Hepatic stellate cell (primary cell): ENCODE data around the gene MKKS.
"Not testable (repeated sequence)": the region's sequence is repeated elsewhere in the genome, so short reads cannot be mapped to it uniquely, and the experiment has no call there.

Experiments used
- DNase-seq: peaks from one replicate; pipeline ENCODE4 v3.0.0; 2011; ENCODE audit warnings: low spot score

MKKS gene

DNA sequence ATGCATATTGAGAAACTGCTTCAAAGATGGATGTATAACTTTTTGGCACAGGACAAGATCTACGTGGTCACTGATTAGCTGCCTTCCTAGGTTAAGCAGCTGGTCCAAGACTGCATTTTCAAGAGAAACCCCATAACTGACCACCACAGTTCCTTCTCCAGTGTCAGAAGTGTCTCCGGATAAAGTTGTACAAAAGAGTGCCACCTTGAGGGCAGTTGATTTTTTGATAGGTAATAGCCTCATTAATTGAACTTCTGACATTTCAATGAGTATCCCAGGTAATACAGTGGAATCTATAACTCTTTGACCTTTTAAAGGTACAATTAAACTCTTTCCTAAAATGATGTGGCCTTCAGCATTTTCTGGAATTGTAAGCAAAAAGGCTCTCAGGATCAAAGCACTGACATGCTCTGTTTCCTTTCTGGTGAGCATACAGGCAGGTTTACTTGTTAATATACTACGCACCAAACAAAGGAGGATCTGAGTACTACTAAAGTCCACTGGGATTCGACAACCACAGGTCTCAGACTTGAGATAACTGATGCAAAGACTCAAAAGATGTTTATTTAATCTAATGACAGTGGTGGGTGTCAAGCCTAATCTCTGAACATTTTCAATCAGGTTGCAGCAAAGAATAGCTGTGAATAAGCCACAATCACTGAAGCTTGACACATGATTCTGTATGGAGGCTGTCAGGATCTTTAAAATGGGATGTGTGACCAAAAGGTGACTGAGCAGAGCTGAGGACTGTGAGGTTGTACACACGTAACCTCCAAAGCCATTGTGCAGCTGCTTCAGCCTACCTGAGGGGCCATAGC, 21.2 kb downstream of the MKKS start:
- no peak for DNase-seq

DNA sequence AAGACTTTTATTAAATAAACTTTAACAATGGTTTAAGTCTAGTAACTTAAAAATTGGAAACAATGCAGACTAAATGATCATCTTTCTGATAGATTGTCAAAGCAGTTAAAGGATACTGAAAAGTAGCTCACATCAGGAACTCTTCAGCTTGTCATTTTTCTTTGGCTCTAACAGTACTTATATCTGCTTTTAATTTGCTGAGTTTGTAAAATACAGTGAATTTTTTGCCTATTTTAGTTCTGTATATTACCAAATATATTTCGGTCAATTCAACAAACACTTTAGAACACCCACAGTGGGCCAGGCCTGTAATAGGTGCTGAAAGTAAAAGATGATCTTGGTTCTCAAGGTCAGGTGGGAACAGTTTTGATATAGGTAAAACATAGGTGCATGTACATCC, 22.3 kb downstream of the MKKS start:
- DNase-seq, result no peak

- DNase-seq, result no peak
Observed at GRCh38 chr20:10408108-10408813, 25.8 kb downstream of the MKKS start.

GRCh38 chr20:10404959-10405530, 29.0 kb downstream of the MKKS start:
- DNase-seq, result no peak

DNA sequence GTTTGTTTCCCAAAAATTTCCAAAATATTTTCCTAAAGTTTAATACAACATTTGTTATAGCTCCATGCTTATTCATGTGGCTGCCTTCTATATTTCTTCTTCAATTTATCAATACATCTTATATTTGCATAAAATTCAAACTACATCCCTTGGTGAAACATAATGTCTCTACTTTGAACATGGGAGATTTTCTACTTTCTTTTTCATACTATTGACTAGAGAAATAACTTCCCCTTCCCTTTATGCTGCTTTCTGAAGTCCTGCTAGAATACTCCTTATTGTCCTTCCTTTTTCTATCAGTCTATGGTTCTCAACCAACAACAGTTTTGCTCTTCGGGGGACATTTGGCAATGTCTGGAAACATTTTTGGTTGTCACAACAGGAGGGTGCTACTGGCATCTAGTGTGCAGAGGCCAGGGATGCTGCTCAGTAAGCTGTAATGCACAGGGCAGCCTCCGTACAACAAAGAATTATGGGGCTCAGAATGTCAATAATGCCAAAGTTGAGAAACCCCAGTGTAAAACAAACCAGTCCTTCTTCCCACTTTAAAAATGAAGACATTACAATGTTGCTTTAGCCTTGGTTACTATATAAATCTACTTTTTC, 29.9 kb downstream of the MKKS start:
- no peak for DNase-seq

- DNase-seq, result no peak
Observed at GRCh38 chr20:10402938-10403608, 30.9 kb downstream of the MKKS start.

- no peak for DNase-seq
Observed at GRCh38 chr20:10398834-10399369, 35.1 kb downstream of the MKKS start.

DNA sequence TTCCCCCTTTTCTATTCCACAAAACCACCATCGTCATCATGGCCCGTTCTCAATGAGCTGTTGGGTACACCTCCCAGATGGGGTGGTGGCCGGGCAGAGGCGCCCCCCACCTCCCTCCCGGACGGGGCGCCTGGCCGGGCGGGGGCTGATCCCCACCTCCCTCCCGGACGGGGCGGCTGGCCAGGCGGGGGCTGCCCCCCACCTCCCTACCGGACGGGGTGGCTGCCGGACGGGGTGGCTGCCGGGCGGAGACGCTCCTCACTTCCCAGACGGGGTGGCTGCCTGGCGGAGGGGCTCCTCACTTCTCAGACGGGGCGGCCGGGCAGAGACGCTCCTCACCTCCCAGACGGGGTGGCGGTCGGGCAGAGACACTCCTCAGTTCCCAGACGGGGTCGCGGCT, 39.3 kb downstream of the MKKS start:
- not testable (repeated sequence) for DNase-seq

DNA sequence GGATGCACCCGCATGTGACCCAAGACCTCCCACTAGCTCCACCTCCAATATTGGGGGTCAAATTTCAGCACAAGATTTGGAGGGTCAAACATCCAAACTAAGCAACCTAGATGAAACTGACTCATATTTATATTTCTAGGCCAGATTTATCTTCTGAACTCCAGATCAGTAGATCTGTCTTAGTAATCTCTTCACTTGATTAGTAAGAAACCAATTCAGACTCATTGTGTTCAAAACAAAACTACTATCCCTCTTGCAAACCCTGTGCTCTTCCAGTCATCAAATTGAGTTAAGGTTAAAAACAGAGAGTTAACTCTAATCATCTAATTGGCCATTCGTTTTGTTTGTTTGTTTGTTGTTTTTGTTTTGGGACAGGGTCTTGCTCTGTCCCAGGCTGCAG, 43.3 kb downstream of the MKKS start:
- no peak for DNase-seq

- DNase-seq, result no peak
Observed at GRCh38 chr20:10388597-10388996, 45.4 kb downstream of the MKKS start.

- no peak for DNase-seq
Observed at GRCh38 chr20:10387686-10388085, 46.3 kb downstream of the MKKS start.

DNA sequence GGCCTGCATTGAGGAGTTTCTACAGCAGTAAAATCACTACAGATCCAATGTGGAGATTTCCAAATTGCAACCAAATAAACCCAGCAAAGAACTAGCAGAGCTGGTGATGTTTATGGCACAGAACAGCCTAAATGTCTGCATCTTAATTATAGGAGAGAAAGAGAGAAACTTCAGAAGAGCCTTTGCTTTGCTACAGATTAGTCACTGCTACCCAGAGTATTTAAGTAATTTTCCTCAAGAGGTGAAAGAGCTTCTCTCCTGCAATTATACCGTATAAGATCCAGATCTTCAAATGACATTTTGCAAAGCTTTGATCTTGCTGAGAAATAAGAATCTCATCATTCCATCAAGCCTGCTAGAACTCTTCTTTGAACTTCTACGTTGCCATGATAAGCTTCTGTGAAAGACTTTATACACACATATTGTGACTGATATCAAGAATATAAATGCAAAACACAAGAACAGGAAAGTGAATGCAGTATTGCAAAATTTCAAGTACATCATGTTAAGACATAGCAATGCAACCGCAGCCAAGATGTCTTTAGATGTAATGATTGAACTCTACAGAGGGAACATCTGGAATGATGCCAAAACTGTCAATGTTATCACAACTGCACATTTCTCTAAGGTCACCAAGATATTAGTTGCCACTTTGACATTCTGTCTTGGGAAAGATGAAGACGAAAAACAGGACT, 48.0 kb downstream of the MKKS start:
- no peak for DNase-seq

GRCh38 chr20:10381477-10381876, 52.5 kb downstream of the MKKS start:
- DNase-seq, result no peak

- no peak for DNase-seq
Observed at GRCh38 chr20:10379761-10380160, 54.3 kb downstream of the MKKS start.

DNA sequence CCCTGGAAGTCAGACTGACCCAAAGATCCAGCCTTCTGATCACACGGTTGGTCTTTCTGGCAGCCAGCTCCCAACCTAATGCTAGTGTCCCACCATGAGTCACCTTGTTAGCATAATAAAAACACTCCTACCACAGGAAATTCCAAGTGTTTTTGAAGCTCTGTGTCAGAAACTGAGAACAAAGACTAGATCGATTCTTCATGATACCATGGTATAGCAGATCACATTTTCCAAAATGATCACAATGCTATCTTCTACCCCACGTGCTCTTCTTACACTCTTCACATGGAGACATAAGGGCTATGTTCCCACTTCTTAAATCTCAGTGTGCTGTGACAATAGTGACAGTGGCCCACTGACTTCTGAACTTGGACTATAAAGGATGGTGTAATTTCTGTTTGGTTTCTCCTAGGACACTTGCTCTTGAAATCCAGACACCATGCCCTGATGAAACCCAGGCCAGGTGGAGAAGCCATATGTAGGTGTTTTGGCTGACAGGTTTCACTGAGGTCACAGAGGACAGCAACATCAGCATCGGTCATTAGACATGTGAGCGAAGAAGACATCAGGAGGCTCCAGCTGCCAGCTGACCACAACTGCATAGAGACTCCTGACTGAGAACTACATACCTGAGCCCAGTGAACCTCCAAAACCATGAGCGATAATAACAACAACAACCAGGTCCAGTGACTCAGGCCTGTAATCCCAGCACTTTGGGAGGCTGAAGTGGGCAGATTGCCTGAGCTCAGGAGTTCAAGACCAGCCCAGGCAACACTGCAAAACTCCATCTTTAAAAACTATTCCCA, 57.5 kb downstream of the MKKS start:
- peak; percentile 38 for DNase-seq

DNA sequence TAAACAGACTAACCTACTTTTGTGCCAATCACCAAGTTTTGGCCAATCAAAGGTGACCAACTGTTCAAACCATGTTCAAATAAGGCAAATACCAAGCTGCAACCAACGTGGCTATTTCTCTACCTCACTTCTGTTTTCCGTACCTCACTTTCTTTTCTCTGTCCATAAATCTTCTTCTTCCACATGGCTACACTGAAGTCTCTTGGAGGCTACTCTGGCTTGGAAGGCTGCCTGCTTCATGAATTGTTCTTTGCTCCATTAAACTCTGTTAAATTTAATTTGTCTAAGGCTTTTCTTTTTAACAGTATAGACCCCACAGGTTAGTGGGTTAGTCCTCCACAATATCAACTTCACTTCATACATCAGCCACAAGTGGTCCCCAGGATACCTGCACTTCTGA, 58.8 kb downstream of the MKKS start:
- no peak for DNase-seq

- DNase-seq, result no peak
Observed at GRCh38 chr20:10374036-10374435, 60.0 kb downstream of the MKKS start.

DNA sequence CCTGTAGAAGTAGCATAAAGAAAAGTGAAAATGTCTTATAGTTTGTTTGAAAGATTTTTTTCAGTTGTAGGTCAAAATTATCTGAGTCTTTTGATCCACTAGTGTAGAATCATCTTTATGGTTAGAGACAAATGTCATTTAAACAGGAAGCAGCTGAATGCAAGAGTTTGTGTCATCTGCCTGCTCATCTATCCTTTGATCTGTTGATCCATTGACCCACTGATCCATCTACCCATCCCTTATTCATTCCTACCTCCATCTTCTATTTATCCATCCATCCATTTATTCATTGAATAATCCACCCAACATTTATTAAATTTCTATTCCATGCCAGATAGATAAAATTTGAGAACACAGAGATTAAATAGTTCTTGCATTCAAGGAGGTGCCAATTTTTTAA, 62.6 kb downstream of the MKKS start:
- DNase-seq, result no peak

- DNase-seq, result no peak
Observed at GRCh38 chr20:10370091-10370887, 63.7 kb downstream of the MKKS start.

- DNase-seq, result no peak
Observed at GRCh38 chr20:10369723-10370090, 64.3 kb downstream of the MKKS start.
